H1 (cell line): Measurements from ENCODE around the gene ATP2B1. TPM values are rescaled to one million over a fixed set of nuclear protein-coding genes. Genes with fewer than 3 reads are reported as not detected.

Source experiments
- ATF3 ChIP-seq: IDR thresholded peaks from 2 replicates; pipeline ENCODE4 v1.6.1; 2011; ENCODE audit warnings: low read depth, mild to moderate bottlenecking, low read length; ENCODE audit not compliant: insufficient read depth
- BCL11A ChIP-seq, 2 experiments: IDR thresholded peaks; one replicate each; pipeline ENCODE4 v1.6.1; 2011; ENCODE audit warnings: low read depth in 2 of 2, low read length in 2 of 2, mild to moderate bottlenecking in 2 of 2
- CHD7 ChIP-seq: fragments of 300-600 bp; sonication (generic); IDR thresholded peaks from 2 replicates; pipeline ENCODE4 v1.7.1; 2012; ENCODE audit warnings: low read length, moderate library complexity, mild to moderate bottlenecking, inconsistent platforms; ENCODE audit not compliant: insufficient replicate concordance
- GTF2F1 ChIP-seq: IDR thresholded peaks from 2 replicates; pipeline ENCODE4 v1.6.1; 2012; ENCODE audit warnings: low read depth, low read length, improper control_type of control experiment, borderline replicate concordance
- PHF8 ChIP-seq: fragments of 200-600 bp; sonication (generic); conservative IDR thresholded peaks from 2 replicates; pipeline ENCODE4 v1.7.1; 2012; ENCODE audit warnings: low read depth, mild to moderate bottlenecking, inconsistent platforms, low read length, moderate library complexity
- TAF7 ChIP-seq: optimal IDR thresholded peaks from 2 replicates; pipeline ENCODE3; 2011; ENCODE audit warnings: low read depth, mild to moderate bottlenecking, inconsistent platforms, low read length, moderate library complexity, borderline replicate concordance
- polyA plus RNA-seq, 7 experiments: library from polyadenylated mRNA; depleted of rRNA in 3 of 7; stranded (reverse) in 5 of 7; unstranded in 2 of 7; fragments of >200 nt in 5 of 7; fragments of 200-250 nt in 2 of 7; gene quantifications; 1 replicate in 5 of 7; 2 replicates in 1 of 7; 4 replicates in 1 of 7; pipeline versions ENCODE4 v1.2.1 to v1.2.3, GENCODE V29; 2011 to 2013; ENCODE audit warnings: missing spikeins in 2 of 7, mixed read lengths in 2 of 7
- total RNA-seq: library from RNA; stranded (reverse); fragmentation: NEBNext Ultra II Directional; extraction: Animal tissue kit (Norgen Biotek cat#: 25700); gene quantifications from 2 replicates; pipeline ENCODE4 v1.2.1, GENCODE V29; 2021

Gene ATP2B1
- total and polyA plus RNA-seq, 2 of the 8 experiments (the other 6 are each of a cell fraction or from before 2014, with no cell fraction given): 4.3 to 32.0 TPM

GRCh38 chr12:89752341-89752740, 43.7 kb upstream of the ATP2B1 start (continued):
- TF ChIP-seq CHD7 (no peak), PHF8 (no peak), GTF2F1 (no peak), BCL11A (IDR thresholded peaks at IDR 0.05; ENCODE audit: low read depth in 2 of 2, low read length in 2 of 2) (no peak), TAF7 (no peak), ATF3 (no peak)
